Esophagus squamous epithelium (tissue), 4 donors: ENCODE results near the gene LRRC49.

ENCODE experiments used
- CTCF ChIP-seq, 6 experiments: fragments of 450-650 bp in 4 of 6; fragments of 200-600 bp in 2 of 6; sonication (generic) in 2 of 6; IDR thresholded peaks; one replicate each; pipeline ENCODE4 v1.5.1; 2016 to 2019; ENCODE audit warnings: antibody characterized with exemption in 6 of 6, mild to moderate bottlenecking in 4 of 6, moderate library complexity in 4 of 6
- POLR2A ChIP-seq, 4 donors: fragments of 450-650 bp; IDR thresholded peaks; one replicate each; pipeline ENCODE4 v1.6.1; 2017; ENCODE audit warnings: antibody characterized with exemption in 4 of 4, mild to moderate bottlenecking in 4 of 4, moderate library complexity in 3 of 4

GRCh38 chr15:71066983-71067382, 174.4 kb downstream of the LRRC49 start:
- TF ChIP-seq CTCF (IDR thresholded peaks at IDR 0.05) (no peak), POLR2A (IDR thresholded peaks at IDR 0.05) (no peak)
